ENCODE results near the gene AKR1E2.

The AKR1E2 gene

GRCh38 chr10:4882704-4883078 lies 56.7 kb downstream of the AKR1E2 start:
- H3K27me3 ChIP-seq (ENCODE audit: control insufficient read depth, insufficient read depth, low read length), result no peaks in the 10 kb centered on the region
- H3K27ac ChIP-seq (ENCODE audit: low read length), result no peak overlapping the region
- H3K9me3 ChIP-seq (ENCODE audit: control insufficient read depth, low read depth, low read length), result no peaks in the 10 kb centered on the region
- no peak overlapping the region for H3K9ac ChIP-seq (ENCODE audit: low read length)
- H3K36me3 ChIP-seq (ENCODE audit: control insufficient read depth, low read depth, low read length), result no peaks in the 10 kb centered on the region
- no peaks in the 10 kb centered on the region for H3K4me1 ChIP-seq (ENCODE audit: control insufficient read depth, low read depth, low read length)
- no peak overlapping the region for H3K4me3 ChIP-seq (ENCODE audit: low read length)

GRCh38 chr10:4883079-4883739 lies 57.2 kb downstream of the AKR1E2 start:
- Histone ChIP-seq H3K36me3 (ENCODE audit: control insufficient read depth, low read depth, low read length) (no peaks in the 10 kb centered on the region), H3K27ac (ENCODE audit: low read length) (no peak overlapping the region), H3K9ac (ENCODE audit: low read length) (no peak overlapping the region), H3K9me3 (ENCODE audit: control insufficient read depth, low read depth, low read length) (no peaks in the 10 kb centered on the region), H3K4me3 (ENCODE audit: low read length) (no peak overlapping the region), H3K27me3 (ENCODE audit: control insufficient read depth, insufficient read depth, low read length) (no peaks in the 10 kb centered on the region), H3K4me1 (ENCODE audit: control insufficient read depth, low read depth, low read length) (no peaks in the 10 kb centered on the region)

- Histone ChIP-seq H3K27ac (ENCODE audit: low read length) (no peak overlapping the region), H3K36me3 (ENCODE audit: control insufficient read depth, low read depth, low read length) (no peaks in the 10 kb centered on the region), H3K4me1 (ENCODE audit: control insufficient read depth, low read depth, low read length) (no peaks in the 10 kb centered on the region), H3K4me3 (ENCODE audit: low read length) (no peak overlapping the region), H3K9me3 (ENCODE audit: control insufficient read depth, low read depth, low read length) (no peaks in the 10 kb centered on the region), H3K9ac (ENCODE audit: low read length) (no peak overlapping the region), H3K27me3 (ENCODE audit: control insufficient read depth, insufficient read depth, low read length) (no peaks in the 10 kb centered on the region)
Measured at GRCh38 chr10:4885162-4885561, 59.2 kb downstream of the AKR1E2 start.

GRCh38 chr10:4887501-4887900 lies 61.5 kb downstream of the AKR1E2 start:
- no peaks in the 10 kb centered on the region for H3K36me3 ChIP-seq (ENCODE audit: control insufficient read depth, low read depth, low read length)
- no peak overlapping the region for H3K9ac ChIP-seq (ENCODE audit: low read length)
- no peaks in the 10 kb centered on the region for H3K4me1 ChIP-seq (ENCODE audit: control insufficient read depth, low read depth, low read length)
- H3K27me3 ChIP-seq (ENCODE audit: control insufficient read depth, insufficient read depth, low read length), result no peaks in the 10 kb centered on the region
- no peaks in the 10 kb centered on the region for H3K9me3 ChIP-seq (ENCODE audit: control insufficient read depth, low read depth, low read length)
- no peak overlapping the region for H3K27ac ChIP-seq (ENCODE audit: low read length)
- H3K4me3 ChIP-seq (ENCODE audit: low read length), result no peak overlapping the region

GRCh38 chr10:4888236-4888635 lies 62.2 kb downstream of the AKR1E2 start:
- H3K4me1 ChIP-seq (ENCODE audit: control insufficient read depth, low read depth, low read length), result no peaks in the 10 kb centered on the region

GRCh38 chr10:4889959-4890358 lies 64.0 kb downstream of the AKR1E2 start:
- Histone ChIP-seq H3K36me3 (ENCODE audit: control insufficient read depth, low read depth, low read length) (no peaks in the 10 kb centered on the region), H3K9me3 (ENCODE audit: control insufficient read depth, low read depth, low read length) (no peaks in the 10 kb centered on the region), H3K27me3 (ENCODE audit: control insufficient read depth, insufficient read depth, low read length) (no peaks in the 10 kb centered on the region), H3K27ac (ENCODE audit: low read length) (no peak overlapping the region), H3K9ac (ENCODE audit: low read length) (no peak overlapping the region), H3K4me1 (ENCODE audit: control insufficient read depth, low read depth, low read length) (no peaks in the 10 kb centered on the region), H3K4me3 (ENCODE audit: low read length) (no peak overlapping the region)

More at GRCh38 chr10:4888236-4888635, 62.2 kb downstream of the AKR1E2 start:
- Histone ChIP-seq H3K27me3 (ENCODE audit: control insufficient read depth, insufficient read depth, low read length) (no peaks in the 10 kb centered on the region), H3K4me3 (ENCODE audit: low read length) (no peak overlapping the region), H3K36me3 (ENCODE audit: control insufficient read depth, low read depth, low read length) (no peaks in the 10 kb centered on the region), H3K27ac (ENCODE audit: low read length) (no peak overlapping the region), H3K9me3 (ENCODE audit: control insufficient read depth, low read depth, low read length) (no peaks in the 10 kb centered on the region), H3K9ac (ENCODE audit: low read length) (no peak overlapping the region)

GRCh38 chr10:4892681-4893080 lies 66.7 kb downstream of the AKR1E2 start:
- Histone ChIP-seq H3K9ac (ENCODE audit: low read length) (no peak overlapping the region), H3K4me3 (ENCODE audit: low read length) (no peak overlapping the region), H3K4me1 (ENCODE audit: control insufficient read depth, low read depth, low read length) (no peaks in the 10 kb centered on the region), H3K36me3 (ENCODE audit: control insufficient read depth, low read depth, low read length) (no peaks in the 10 kb centered on the region), H3K9me3 (ENCODE audit: control insufficient read depth, low read depth, low read length) (no peaks in the 10 kb centered on the region), H3K27ac (ENCODE audit: low read length) (no peak overlapping the region), H3K27me3 (ENCODE audit: control insufficient read depth, insufficient read depth, low read length) (no peaks in the 10 kb centered on the region)

- H3K27me3 ChIP-seq (ENCODE audit: control insufficient read depth, insufficient read depth, low read length), result no peaks in the 10 kb centered on the region
- no peak overlapping the region for H3K9ac ChIP-seq (ENCODE audit: low read length)
- H3K4me3 ChIP-seq (ENCODE audit: low read length), result no peak overlapping the region
- H3K4me1 ChIP-seq (ENCODE audit: control insufficient read depth, low read depth, low read length), result no peaks in the 10 kb centered on the region
- H3K9me3 ChIP-seq (ENCODE audit: control insufficient read depth, low read depth, low read length), result no peaks in the 10 kb centered on the region
- no peaks in the 10 kb centered on the region for H3K36me3 ChIP-seq (ENCODE audit: control insufficient read depth, low read depth, low read length)
- H3K27ac ChIP-seq (ENCODE audit: low read length), result no peak overlapping the region
Measured at GRCh38 chr10:4894335-4894734, 68.3 kb downstream of the AKR1E2 start.
